SK-N-SH treated with all-trans-retinoic acid at 6 μM for 48 hours (cell line): Measurements from ENCODE around the gene UGT1A5.

Experiments
- ATAC-seq: fragments of 200-7000 bp; cut with Tn5 transposase; 3 replicates; pipeline ENCODE4 v1.9.1; 2020; ENCODE audit warnings: mild to moderate bottlenecking, moderate library complexity
- ARNTL ChIP-seq: fragments of 450-650 bp; formaldehyde crosslinking; IDR thresholded peaks from 2 replicates; pipeline ENCODE4 v1.5.0; 2020; ENCODE audit warnings: low read depth, mild to moderate bottlenecking, moderate library complexity, borderline replicate concordance
- BACH2 ChIP-seq: fragments of 250-450 bp; sonication (Bioruptor Pico); IDR thresholded peaks from 2 replicates; pipeline ENCODE4 v1.9.0; 2021; ENCODE audit warnings: mild to moderate bottlenecking, borderline replicate concordance
- CSDC2 ChIP-seq: fragments of 250-450 bp; sonication (Bioruptor Pico); IDR thresholded peaks from 2 replicates; pipeline ENCODE4 v1.5.0; 2020; ENCODE audit warnings: mild to moderate bottlenecking, moderate library complexity
- GLIS3 ChIP-seq: fragments of 250-450 bp; sonication (Bioruptor Pico); IDR thresholded peaks from 2 replicates; pipeline ENCODE4 v1.5.0; 2020; ENCODE audit warnings: mild to moderate bottlenecking, moderate library complexity
- ISL1 ChIP-seq: fragments of 250-450 bp; sonication (Bioruptor Pico); IDR thresholded peaks from 2 replicates; pipeline ENCODE4 v2.1.2; 2022; ENCODE audit warnings: mild to moderate bottlenecking, moderate library complexity
- OSR1 ChIP-seq: fragments of 250-450 bp; sonication (Bioruptor Pico); IDR thresholded peaks from 2 replicates; pipeline ENCODE4 v1.8.0; 2022; ENCODE audit warnings: moderate library complexity, mild to moderate bottlenecking, inconsistent platforms
- PPARA ChIP-seq: fragments of 250-450 bp; sonication (Bioruptor Pico); IDR thresholded peaks from 2 replicates; pipeline ENCODE4 v1.5.0; 2020; ENCODE audit warnings: mild to moderate bottlenecking, borderline replicate concordance
- RARB ChIP-seq: fragments of 250-450 bp; sonication (Bioruptor Pico); IDR thresholded peaks from 2 replicates; pipeline ENCODE4 v1.8.0; 2021; ENCODE audit warnings: mild to moderate bottlenecking, moderate library complexity
- SNAI2 ChIP-seq: fragments of 250-450 bp; sonication (Bioruptor Pico); IDR thresholded peaks from 2 replicates; pipeline ENCODE4 v1.5.0; 2020; ENCODE audit warnings: mild to moderate bottlenecking, moderate library complexity
- TOX ChIP-seq: fragments of 250-450 bp; sonication (Bioruptor Pico); IDR thresholded peaks from 2 replicates; pipeline ENCODE4 v1.8.0; 2021; ENCODE audit warnings: mild to moderate bottlenecking, moderate library complexity, borderline replicate concordance
- ZC3H10 ChIP-seq: fragments of 250-450 bp; sonication (Bioruptor Pico); IDR thresholded peaks from 2 replicates; pipeline ENCODE4 v1.5.1; 2021; ENCODE audit warnings: mild to moderate bottlenecking, moderate library complexity
- ZFP3 ChIP-seq: fragments of 250-450 bp; sonication (Bioruptor Pico); IDR thresholded peaks from 2 replicates; pipeline ENCODE4 v1.5.0; 2020; ENCODE audit warnings: mild to moderate bottlenecking, moderate library complexity
- ZFP30 ChIP-seq: fragments of 450-650 bp; formaldehyde crosslinking; IDR thresholded peaks from 2 replicates; pipeline ENCODE4 v1.5.0; 2022; ENCODE audit warnings: mild to moderate bottlenecking, moderate library complexity
- ZNF565 ChIP-seq: fragments of 450-650 bp; formaldehyde crosslinking; conservative IDR thresholded peaks from 2 replicates; pipeline ENCODE4 v1.5.0; 2020; ENCODE audit warnings: low read depth, mild to moderate bottlenecking, moderate library complexity
- ZNF70 ChIP-seq: fragments of 450-650 bp; formaldehyde crosslinking; IDR thresholded peaks from 2 replicates; pipeline ENCODE4 v1.5.0; 2020; ENCODE audit warnings: mild to moderate bottlenecking, moderate library complexity
- ZNF8 ChIP-seq: fragments of 450-650 bp; formaldehyde crosslinking; IDR thresholded peaks from 2 replicates; pipeline ENCODE4 v1.5.0; 2020; ENCODE audit warnings: mild to moderate bottlenecking, moderate library complexity
- TF ChIP-seq, protein P1 (sequence below): fragments of 250-450 bp; sonication (Bioruptor Pico); IDR thresholded peaks from 2 replicates; pipeline ENCODE4 v1.8.0; 2020; ENCODE audit warnings: mild to moderate bottlenecking, moderate library complexity, borderline replicate concordance
- TF ChIP-seq, protein P2 (sequence below): fragments of 250-450 bp; sonication (Bioruptor Pico); IDR thresholded peaks from 2 replicates; pipeline ENCODE4 v1.5.1; 2021; ENCODE audit warnings: mild to moderate bottlenecking, moderate library complexity
- TF ChIP-seq, protein P3 (sequence below): fragments of 250-450 bp; sonication (Bioruptor Pico); IDR thresholded peaks from 2 replicates; pipeline ENCODE4 v1.8.0; 2021; ENCODE audit warnings: low read depth, mild to moderate bottlenecking, moderate library complexity, borderline replicate concordance
- TF ChIP-seq, protein P4 (sequence below): fragments of 250-450 bp; sonication (Bioruptor Pico); IDR thresholded peaks from 2 replicates; pipeline ENCODE4 v1.5.1; 2020; ENCODE audit warnings: low read depth, mild to moderate bottlenecking, moderate library complexity

The UGT1A5 gene

DNA sequence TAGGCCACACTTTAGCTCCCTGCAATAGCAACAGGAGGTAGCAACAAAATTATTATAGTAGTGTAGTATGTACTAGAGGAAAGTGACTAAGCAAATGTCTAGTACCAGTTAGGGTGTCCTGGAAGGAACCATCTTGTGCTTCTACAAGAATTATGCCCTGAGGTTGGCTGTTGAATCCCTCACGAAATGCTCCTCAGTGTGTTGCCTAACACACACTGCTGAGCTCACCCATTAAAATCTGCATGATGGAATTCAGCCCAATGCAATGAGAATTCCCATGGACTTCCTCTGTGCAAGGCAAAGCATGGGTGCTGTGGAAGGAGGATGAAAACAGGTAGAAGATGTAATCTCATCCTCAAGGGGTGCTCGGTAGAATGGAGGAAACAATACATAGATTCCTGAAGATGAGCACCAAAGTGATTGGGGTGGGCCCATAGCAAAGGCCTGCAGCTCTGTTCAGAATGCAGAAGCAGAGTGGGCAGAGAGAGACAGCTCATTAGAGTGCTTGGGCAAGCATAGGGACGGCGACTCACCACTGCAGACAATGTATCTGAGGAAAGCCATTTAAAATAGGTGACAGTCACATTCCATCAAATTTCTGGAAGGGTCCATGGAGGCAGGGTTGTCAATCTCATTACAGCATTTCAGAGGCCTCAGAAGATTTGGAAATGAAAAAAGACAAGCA is 32.2 kb upstream of the UGT1A5 start:
- TF ChIP-seq ZNF8 (no peak), RARB (CRISPR knock-in tag) (no peak), BACH2 (CRISPR knock-in tag) (no peak), PPARA (CRISPR knock-in tag) (no peak), ARNTL (CRISPR knock-in tag) (no peak), ZFP30 (CRISPR knock-in tag) (no peak), ZC3H10 (CRISPR knock-in tag) (no peak), SNAI2 (CRISPR knock-in tag) (no peak), ZFP3 (CRISPR knock-in tag) (no peak), OSR1 (CRISPR knock-in tag) (no peak), CSDC2 (CRISPR knock-in tag) (no peak), GLIS3 (CRISPR knock-in tag) (no peak), ISL1 (no peak), TOX (CRISPR knock-in tag) (no peak), ZNF70 (CRISPR knock-in tag) (no peak)
- TF ChIP-seq, protein P1, sequence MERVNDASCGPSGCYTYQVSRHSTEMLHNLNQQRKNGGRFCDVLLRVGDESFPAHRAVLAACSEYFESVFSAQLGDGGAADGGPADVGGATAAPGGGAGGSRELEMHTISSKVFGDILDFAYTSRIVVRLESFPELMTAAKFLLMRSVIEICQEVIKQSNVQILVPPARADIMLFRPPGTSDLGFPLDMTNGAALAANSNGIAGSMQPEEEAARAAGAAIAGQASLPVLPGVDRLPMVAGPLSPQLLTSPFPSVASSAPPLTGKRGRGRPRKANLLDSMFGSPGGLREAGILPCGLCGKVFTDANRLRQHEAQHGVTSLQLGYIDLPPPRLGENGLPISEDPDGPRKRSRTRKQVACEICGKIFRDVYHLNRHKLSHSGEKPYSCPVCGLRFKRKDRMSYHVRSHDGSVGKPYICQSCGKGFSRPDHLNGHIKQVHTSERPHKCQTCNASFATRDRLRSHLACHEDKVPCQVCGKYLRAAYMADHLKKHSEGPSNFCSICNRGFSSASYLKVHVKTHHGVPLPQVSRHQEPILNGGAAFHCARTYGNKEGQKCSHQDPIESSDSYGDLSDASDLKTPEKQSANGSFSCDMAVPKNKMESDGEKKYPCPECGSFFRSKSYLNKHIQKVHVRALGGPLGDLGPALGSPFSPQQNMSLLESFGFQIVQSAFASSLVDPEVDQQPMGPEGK (CRISPR knock-in tag) = no peak
- TF ChIP-seq, protein P2, sequence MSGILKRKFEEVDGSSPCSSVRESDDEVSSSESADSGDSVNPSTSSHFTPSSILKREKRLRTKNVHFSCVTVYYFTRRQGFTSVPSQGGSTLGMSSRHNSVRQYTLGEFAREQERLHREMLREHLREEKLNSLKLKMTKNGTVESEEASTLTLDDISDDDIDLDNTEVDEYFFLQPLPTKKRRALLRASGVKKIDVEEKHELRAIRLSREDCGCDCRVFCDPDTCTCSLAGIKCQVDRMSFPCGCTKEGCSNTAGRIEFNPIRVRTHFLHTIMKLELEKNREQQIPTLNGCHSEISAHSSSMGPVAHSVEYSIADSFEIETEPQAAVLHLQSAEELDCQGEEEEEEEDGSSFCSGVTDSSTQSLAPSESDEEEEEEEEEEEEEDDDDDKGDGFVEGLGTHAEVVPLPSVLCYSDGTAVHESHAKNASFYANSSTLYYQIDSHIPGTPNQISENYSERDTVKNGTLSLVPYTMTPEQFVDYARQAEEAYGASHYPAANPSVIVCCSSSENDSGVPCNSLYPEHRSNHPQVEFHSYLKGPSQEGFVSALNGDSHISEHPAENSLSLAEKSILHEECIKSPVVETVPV (CRISPR knock-in tag) = no peak
- TF ChIP-seq, protein P3, sequence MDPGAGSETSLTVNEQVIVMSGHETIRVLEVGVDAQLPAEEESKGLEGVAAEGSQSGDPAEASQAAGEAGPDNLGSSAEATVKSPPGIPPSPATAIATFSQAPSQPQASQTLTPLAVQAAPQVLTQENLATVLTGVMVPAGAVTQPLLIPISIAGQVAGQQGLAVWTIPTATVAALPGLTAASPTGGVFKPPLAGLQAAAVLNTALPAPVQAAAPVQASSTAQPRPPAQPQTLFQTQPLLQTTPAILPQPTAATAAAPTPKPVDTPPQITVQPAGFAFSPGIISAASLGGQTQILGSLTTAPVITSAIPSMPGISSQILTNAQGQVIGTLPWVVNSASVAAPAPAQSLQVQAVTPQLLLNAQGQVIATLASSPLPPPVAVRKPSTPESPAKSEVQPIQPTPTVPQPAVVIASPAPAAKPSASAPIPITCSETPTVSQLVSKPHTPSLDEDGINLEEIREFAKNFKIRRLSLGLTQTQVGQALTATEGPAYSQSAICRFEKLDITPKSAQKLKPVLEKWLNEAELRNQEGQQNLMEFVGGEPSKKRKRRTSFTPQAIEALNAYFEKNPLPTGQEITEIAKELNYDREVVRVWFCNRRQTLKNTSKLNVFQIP = no peak
- TF ChIP-seq, protein P4, sequence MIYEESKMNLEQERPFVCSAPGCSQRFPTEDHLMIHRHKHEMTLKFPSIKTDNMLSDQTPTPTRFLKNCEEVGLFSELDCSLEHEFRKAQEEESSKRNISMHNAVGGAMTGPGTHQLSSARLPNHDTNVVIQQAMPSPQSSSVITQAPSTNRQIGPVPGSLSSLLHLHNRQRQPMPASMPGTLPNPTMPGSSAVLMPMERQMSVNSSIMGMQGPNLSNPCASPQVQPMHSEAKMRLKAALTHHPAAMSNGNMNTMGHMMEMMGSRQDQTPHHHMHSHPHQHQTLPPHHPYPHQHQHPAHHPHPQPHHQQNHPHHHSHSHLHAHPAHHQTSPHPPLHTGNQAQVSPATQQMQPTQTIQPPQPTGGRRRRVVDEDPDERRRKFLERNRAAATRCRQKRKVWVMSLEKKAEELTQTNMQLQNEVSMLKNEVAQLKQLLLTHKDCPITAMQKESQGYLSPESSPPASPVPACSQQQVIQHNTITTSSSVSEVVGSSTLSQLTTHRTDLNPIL (CRISPR knock-in tag) = no peak
- ATAC-seq = no peak

DNA sequence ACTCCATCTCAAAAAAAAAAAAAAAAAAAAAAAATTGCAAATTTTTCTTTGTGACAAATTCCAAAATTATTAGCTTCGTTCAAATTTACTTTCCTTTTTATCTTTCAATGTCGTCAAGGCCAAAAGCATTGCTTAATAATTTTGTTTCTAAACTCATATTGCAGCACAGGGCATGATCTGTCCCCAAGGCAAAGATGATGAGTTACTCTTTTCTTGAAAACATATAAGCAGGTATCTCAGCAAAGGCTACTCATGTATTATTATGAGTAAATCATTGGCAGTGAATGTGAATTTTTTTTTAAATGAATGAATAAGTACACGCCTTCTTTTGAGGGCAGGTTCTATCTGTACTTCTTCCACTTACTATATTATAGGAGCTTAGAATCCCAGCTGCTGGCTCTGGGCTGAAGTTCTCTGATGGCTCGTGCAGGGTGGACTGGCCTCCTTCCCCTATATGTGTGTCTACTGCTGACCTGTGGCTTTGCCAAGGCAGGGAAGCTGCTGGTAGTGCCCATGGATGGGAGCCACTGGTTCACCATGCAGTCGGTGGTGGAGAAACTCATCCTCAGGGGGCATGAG is 31.1 kb upstream of the UGT1A5 start, which contains the start of gene UGT1A7:
UGT1A7 (plus strand) TSS at position 381 of the 579 bp plus-strand sequence; CDS start at position 418, 37 bp downstream.
- no peak for ATAC-seq
- no peak for TF ChIP-seq BACH2 (CRISPR knock-in tag)
- TF ChIP-seq, protein P1 (CRISPR knock-in tag) = no peak
- TF ChIP-seq, protein P3 = no peak
- TF ChIP-seq ARNTL (CRISPR knock-in tag) = no peak
- no peak for TF ChIP-seq ISL1
- no peak for TF ChIP-seq ZNF565 (CRISPR knock-in tag)
- TF ChIP-seq PPARA (CRISPR knock-in tag) = no peak
